Measurements from ENCODE around the gene AHNAK.

GRCh38 chr11:62499944-62500649 is 46.5 kb downstream of the AHNAK start:
- TF ChIP-seq, protein P1, sequence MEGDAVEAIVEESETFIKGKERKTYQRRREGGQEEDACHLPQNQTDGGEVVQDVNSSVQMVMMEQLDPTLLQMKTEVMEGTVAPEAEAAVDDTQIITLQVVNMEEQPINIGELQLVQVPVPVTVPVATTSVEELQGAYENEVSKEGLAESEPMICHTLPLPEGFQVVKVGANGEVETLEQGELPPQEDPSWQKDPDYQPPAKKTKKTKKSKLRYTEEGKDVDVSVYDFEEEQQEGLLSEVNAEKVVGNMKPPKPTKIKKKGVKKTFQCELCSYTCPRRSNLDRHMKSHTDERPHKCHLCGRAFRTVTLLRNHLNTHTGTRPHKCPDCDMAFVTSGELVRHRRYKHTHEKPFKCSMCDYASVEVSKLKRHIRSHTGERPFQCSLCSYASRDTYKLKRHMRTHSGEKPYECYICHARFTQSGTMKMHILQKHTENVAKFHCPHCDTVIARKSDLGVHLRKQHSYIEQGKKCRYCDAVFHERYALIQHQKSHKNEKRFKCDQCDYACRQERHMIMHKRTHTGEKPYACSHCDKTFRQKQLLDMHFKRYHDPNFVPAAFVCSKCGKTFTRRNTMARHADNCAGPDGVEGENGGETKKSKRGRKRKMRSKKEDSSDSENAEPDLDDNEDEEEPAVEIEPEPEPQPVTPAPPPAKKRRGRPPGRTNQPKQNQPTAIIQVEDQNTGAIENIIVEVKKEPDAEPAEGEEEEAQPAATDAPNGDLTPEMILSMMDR (conservative IDR thresholded peaks at IDR 0.05 in 1 of 2, IDR thresholded peaks at IDR 0.05 in 1 of 2; ENCODE audit: low read depth in 1 of 2, low read length in 2 of 2): no peak
- no peak for TF ChIP-seq EZH2 (IDR thresholded peaks at IDR 0.05; ENCODE audit: low read length, missing control alignments)

Data from fibroblast of lung (primary cell).